HG02840 (cell line): ENCODE data around the gene CXCL9.
"Not testable (repeated sequence)": the region's sequence is repeated elsewhere in the genome, so short reads cannot be mapped to it uniquely, and the experiment has no call there.

Experiments
- ATAC-seq: cut with Tn5 transposase; IDR thresholded peaks from one replicate; pipeline ENCODE4 v1.9.1; 2021; ENCODE audit warnings: mild to moderate bottlenecking, moderate library complexity, moderate number of reproducible peaks; ENCODE audit not compliant: unreplicated experiment, low FRiP score

CXCL9 gene

GRCh38 chr4:75963558-75963957 is 43.8 kb downstream of the CXCL9 start:
- ATAC-seq = no peak

- not testable (repeated sequence) for ATAC-seq
These were observed 45.2 kb downstream of the CXCL9 start for GRCh38 chr4:75962072-75962471.

GRCh38 chr4:75958546-75958945 is 48.8 kb downstream of the CXCL9 start:
- not testable (repeated sequence) for ATAC-seq

GRCh38 chr4:75954811-75955210 is 52.5 kb downstream of the CXCL9 start:
- ATAC-seq = not testable (repeated sequence)

- ATAC-seq = no peak
These were observed 53.8 kb downstream of the CXCL9 start for GRCh38 chr4:75953509-75953908.
